ENCODE measurements around the gene STN1.

- TF ChIP-seq EP300 (IDR thresholded peaks at IDR 0.05; ENCODE audit: borderline replicate concordance) (no peak), MAX (IDR thresholded peaks at IDR 0.05) (no peak), RAD21 (IDR thresholded peaks at IDR 0.05; ENCODE audit: low read depth) (no peak), CEBPB (IDR thresholded peaks at IDR 0.05) (no peak), TAF1 (IDR thresholded peaks at IDR 0.05; ENCODE audit: low read depth) (no peak)
- TF ChIP-seq, protein P1, sequence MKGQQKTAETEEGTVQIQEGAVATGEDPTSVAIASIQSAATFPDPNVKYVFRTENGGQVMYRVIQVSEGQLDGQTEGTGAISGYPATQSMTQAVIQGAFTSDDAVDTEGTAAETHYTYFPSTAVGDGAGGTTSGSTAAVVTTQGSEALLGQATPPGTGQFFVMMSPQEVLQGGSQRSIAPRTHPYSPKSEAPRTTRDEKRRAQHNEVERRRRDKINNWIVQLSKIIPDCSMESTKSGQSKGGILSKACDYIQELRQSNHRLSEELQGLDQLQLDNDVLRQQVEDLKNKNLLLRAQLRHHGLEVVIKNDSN (IDR thresholded peaks at IDR 0.05), result no peak
- TF ChIP-seq, protein P2, sequence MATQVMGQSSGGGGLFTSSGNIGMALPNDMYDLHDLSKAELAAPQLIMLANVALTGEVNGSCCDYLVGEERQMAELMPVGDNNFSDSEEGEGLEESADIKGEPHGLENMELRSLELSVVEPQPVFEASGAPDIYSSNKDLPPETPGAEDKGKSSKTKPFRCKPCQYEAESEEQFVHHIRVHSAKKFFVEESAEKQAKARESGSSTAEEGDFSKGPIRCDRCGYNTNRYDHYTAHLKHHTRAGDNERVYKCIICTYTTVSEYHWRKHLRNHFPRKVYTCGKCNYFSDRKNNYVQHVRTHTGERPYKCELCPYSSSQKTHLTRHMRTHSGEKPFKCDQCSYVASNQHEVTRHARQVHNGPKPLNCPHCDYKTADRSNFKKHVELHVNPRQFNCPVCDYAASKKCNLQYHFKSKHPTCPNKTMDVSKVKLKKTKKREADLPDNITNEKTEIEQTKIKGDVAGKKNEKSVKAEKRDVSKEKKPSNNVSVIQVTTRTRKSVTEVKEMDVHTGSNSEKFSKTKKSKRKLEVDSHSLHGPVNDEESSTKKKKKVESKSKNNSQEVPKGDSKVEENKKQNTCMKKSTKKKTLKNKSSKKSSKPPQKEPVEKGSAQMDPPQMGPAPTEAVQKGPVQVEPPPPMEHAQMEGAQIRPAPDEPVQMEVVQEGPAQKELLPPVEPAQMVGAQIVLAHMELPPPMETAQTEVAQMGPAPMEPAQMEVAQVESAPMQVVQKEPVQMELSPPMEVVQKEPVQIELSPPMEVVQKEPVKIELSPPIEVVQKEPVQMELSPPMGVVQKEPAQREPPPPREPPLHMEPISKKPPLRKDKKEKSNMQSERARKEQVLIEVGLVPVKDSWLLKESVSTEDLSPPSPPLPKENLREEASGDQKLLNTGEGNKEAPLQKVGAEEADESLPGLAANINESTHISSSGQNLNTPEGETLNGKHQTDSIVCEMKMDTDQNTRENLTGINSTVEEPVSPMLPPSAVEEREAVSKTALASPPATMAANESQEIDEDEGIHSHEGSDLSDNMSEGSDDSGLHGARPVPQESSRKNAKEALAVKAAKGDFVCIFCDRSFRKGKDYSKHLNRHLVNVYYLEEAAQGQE (IDR thresholded peaks at IDR 0.05; ENCODE audit: low read depth), result no peak
Observed at GRCh38 chr10:103930449-103930848, 12.5 kb upstream of the STN1 start.
